A549 (cell line): ENCODE data around the gene KCNK17.

Experiments
- EP300 ChIP-seq, 2 experiments: fragments of >200 bp; sonication (Bioruptor Twin); formaldehyde crosslinking; IDR thresholded peaks; 2 replicates in 1 of 2; 3 replicates in 1 of 2; pipeline ENCODE4 v1.6.1; 2016 to 2017
- HDAC2 ChIP-seq: fragments of 200-600 bp; sonication (generic); IDR thresholded peaks from 2 replicates; pipeline ENCODE4 v1.6.1; 2016
- MAZ ChIP-seq: fragments of 150-350 bp; IDR thresholded peaks from 2 replicates; pipeline ENCODE4 v1.6.1; 2014; ENCODE audit warnings: antibody characterized with exemption, low read depth, low read length, borderline replicate concordance
- POLR2A ChIP-seq: IDR thresholded peaks from 2 replicates; pipeline ENCODE4 v1.6.1; 2012; ENCODE audit warnings: mild to moderate bottlenecking, low read length

GRCh38 chr6:39292637-39293036, 21.6 kb downstream of the KCNK17 start:
- TF ChIP-seq HDAC2 = no peak
- no peak for TF ChIP-seq POLR2A
- TF ChIP-seq MAZ = no peak
- no peak for TF ChIP-seq EP300 (IDR thresholded peaks at IDR 0.05)
